Measurements from ENCODE around the gene PRKCA. TPM values are rescaled to one million over a fixed set of nuclear protein-coding genes. Genes with fewer than 3 reads are reported as not detected.
"Not testable (repeated sequence)": the region's sequence is repeated elsewhere in the genome, so short reads cannot be mapped to it uniquely, and the experiment has no call there.

The PRKCA gene
- total RNA-seq, 2 donors from 2014 or later = 8.3 to 26.5 TPM

DNA sequence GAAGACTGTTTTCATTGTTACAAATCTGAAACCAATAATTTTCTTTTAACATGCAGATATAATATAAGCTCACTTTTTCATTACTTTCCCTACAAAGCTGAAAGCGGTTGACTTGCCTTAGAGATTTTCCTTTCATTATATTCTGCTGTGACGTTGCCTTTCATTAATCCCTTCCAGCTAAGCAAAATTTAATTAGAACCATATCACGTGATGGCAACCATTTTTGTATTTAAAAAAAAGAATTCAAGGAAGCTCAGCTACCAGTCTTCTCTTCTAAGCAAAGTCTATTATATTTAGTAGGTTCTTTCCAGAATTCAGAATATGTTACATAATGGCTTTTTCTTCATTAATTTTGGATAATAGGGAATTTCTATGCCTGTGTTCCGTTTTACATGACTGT is 186.5 kb downstream of the PRKCA start:
- 90% methylated on average over 4 of the region's 4 CpGs for WGBS
- no peak overlapping the region for H3K4me3 ChIP-seq
- H3K27ac ChIP-seq = no peak overlapping the region
- H3K36me3 ChIP-seq = no peaks in the 10 kb centered on the region
- H3K9me3 ChIP-seq = no peaks in the 10 kb centered on the region
- no peaks in the 10 kb centered on the region for H3K4me1 ChIP-seq (replicated peaks)
- no peaks in the 10 kb centered on the region for H3K27me3 ChIP-seq (replicated peaks; ENCODE audit: insufficient read depth)
- TF ChIP-seq POLR2AphosphoS5 (IDR thresholded peaks at IDR 0.05) (no peak), CTCF (IDR thresholded peaks at IDR 0.05) (no peak), POLR2A (IDR thresholded peaks at IDR 0.05) (no peak)
- no peak for DNase-seq (ENCODE audit: low spot score)
- intact Hi-C loops (cut with DNase I) = no loop called here

GRCh38 chr17:66489576-66489975 is 187.2 kb downstream of the PRKCA start:
- DNase-seq (ENCODE audit: low spot score); H3K4me1 ChIP-seq (replicated peaks); H3K4me3 ChIP-seq; H3K27me3 ChIP-seq (replicated peaks; ENCODE audit: insufficient read depth); H3K36me3 ChIP-seq; H3K27ac ChIP-seq; H3K9me3 ChIP-seq; intact Hi-C loops (cut with DNase I): not testable (repeated sequence)
- WGBS = 97% methylated on average over 3 of the region's 3 CpGs

DNA sequence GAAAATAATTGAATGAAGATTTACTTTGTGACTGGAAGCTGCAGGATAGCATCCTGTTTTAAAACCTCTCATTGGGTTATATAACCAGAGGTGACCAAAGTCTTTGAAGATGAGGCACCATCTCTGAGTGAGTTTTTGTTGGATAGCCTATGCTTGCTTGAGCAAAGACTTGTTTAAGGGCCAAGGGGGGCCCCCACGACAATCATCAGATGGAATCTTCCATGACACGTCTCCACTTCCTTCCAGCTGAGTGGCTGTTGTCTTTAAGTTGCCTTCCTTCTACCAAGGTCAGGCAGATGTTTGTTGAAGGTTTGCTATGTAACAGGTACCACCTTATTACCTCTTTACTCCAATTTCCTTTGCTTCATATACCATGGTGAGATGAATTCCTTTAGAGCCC is 188.8 kb downstream of the PRKCA start:
- intact Hi-C loops (cut with DNase I) = no loop called here
- no peak for DNase-seq (ENCODE audit: low spot score)
- Histone ChIP-seq H3K27ac (no peak overlapping the region), H3K4me3 (no peak overlapping the region), H3K4me1 (replicated peaks) (no peaks in the 10 kb centered on the region), H3K27me3 (replicated peaks; ENCODE audit: insufficient read depth) (no peaks in the 10 kb centered on the region), H3K36me3 (no peaks in the 10 kb centered on the region), H3K9me3 (no peaks in the 10 kb centered on the region)
- WGBS = 71% methylated on average over 2 of the region's 2 CpGs
- TF ChIP-seq CTCF (IDR thresholded peaks at IDR 0.05) = no peak
- no peak for TF ChIP-seq POLR2A (IDR thresholded peaks at IDR 0.05)
- no peak for TF ChIP-seq POLR2AphosphoS5 (IDR thresholded peaks at IDR 0.05)

GRCh38 chr17:66491665-66492064 is 189.3 kb downstream of the PRKCA start:
- intact Hi-C loops (cut with DNase I) = no loop called here
- 92% methylated on average over 3 of the region's 3 CpGs for WGBS
- Histone ChIP-seq H3K4me3 (no peak overlapping the region), H3K4me1 (replicated peaks) (no peaks in the 10 kb centered on the region), H3K36me3 (no peaks in the 10 kb centered on the region), H3K27me3 (replicated peaks; ENCODE audit: insufficient read depth) (no peaks in the 10 kb centered on the region), H3K27ac (no peak overlapping the region), H3K9me3 (no peaks in the 10 kb centered on the region)
- DNase-seq (ENCODE audit: low spot score) = no peak
- TF ChIP-seq POLR2A (IDR thresholded peaks at IDR 0.05) = no peak
- TF ChIP-seq CTCF (IDR thresholded peaks at IDR 0.05) = no peak
- no peak for TF ChIP-seq POLR2AphosphoS5 (IDR thresholded peaks at IDR 0.05)

DNA sequence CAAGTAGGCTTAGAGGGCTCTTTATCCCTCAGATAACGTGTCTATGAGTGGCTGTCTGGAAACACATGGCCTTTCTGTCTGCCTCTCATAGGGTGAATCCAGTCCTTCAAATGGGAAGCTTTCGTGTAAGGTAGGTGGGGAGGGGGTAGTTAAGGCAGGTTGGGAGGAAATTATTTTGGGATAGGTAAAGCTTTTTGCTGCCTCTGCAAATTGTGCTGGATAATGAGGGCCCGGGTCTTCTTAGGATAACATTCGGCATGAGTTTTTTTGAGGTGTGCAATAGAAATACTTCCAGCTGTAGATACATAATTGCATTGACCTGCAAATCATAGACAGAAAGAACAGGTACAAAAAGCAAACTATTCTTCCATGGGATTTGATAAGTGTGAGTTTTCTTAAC is 189.7 kb downstream of the PRKCA start:
- H3K4me3 ChIP-seq = no peak overlapping the region
- WGBS = 98% methylated on average over 4 of the region's 4 CpGs
- no peak overlapping the region for H3K27ac ChIP-seq
- TF ChIP-seq POLR2AphosphoS5 (IDR thresholded peaks at IDR 0.05) (no peak), POLR2A (IDR thresholded peaks at IDR 0.05) (no peak), CTCF (IDR thresholded peaks at IDR 0.05) (no peak)
- no peaks in the 10 kb centered on the region for H3K4me1 ChIP-seq (replicated peaks)
- no peaks in the 10 kb centered on the region for H3K36me3 ChIP-seq
- intact Hi-C loops (cut with DNase I) = no loop called here
- no peak for DNase-seq (ENCODE audit: low spot score)
- no peaks in the 10 kb centered on the region for H3K9me3 ChIP-seq
- no peaks in the 10 kb centered on the region for H3K27me3 ChIP-seq (replicated peaks; ENCODE audit: insufficient read depth)

Measured in prostate gland (tissue), 2 donors.